Jurkat, Clone E6-1 (cell line): ENCODE results near the gene ISYNA1.

Experiments
- DNase-seq: peaks from one replicate; pipeline ENCODE4 v3.0.0-alpha.2; 2011; ENCODE audit warnings: low read depth, low spot score
- H3K4me3 ChIP-seq: 2 replicates; pipeline ENCODE4 v1.5.1; 2011; ENCODE audit warnings: mild to moderate bottlenecking, low read length, control low read depth, moderate library complexity

Gene ISYNA1

GRCh38 chr19:18435178-18435841 lies 2.6 kb downstream of the ISYNA1 start:
- no peak overlapping the region for H3K4me3 ChIP-seq
- no peak for DNase-seq

- no peak for DNase-seq
- no peak overlapping the region for H3K4me3 ChIP-seq
These were observed 3.3 kb downstream of the ISYNA1 start for GRCh38 chr19:18434411-18435175.

- H3K4me3 ChIP-seq, result no peak overlapping the region
- no peak for DNase-seq
These were observed 4.1 kb downstream of the ISYNA1 start for GRCh38 chr19:18433735-18434398.

GRCh38 chr19:18433015-18433691 lies 4.8 kb downstream of the ISYNA1 start:
- no peak overlapping the region for H3K4me3 ChIP-seq
- no peak for DNase-seq

GRCh38 chr19:18432275-18433014 lies 5.5 kb downstream of the ISYNA1 start:
- no peak overlapping the region for H3K4me3 ChIP-seq
- no peak for DNase-seq

GRCh38 chr19:18431351-18432197 lies 6.4 kb downstream of the ISYNA1 start:
- H3K4me3 ChIP-seq, result no peak overlapping the region
- no peak for DNase-seq

- H3K4me3 ChIP-seq, result no peak overlapping the region
- DNase-seq, result no peak
These were observed 7.4 kb downstream of the ISYNA1 start for GRCh38 chr19:18430417-18431144.

GRCh38 chr19:18429717-18430416 lies 8.1 kb downstream of the ISYNA1 start:
- peak overlapping the region; percentile 39 for H3K4me3 ChIP-seq
- DNase-seq, result no peak

- peak; percentile 80 for DNase-seq
These were observed 8.9 kb downstream of the ISYNA1 start for GRCh38 chr19:18428787-18429674.

GRCh38 chr19:18428173-18428786 lies 9.7 kb downstream of the ISYNA1 start:
- no peak for DNase-seq
- H3K4me3 ChIP-seq, result peak overlapping the region; percentile 39; the same call in 1 of the 2 replicates

More at GRCh38 chr19:18428787-18429674, 8.9 kb downstream of the ISYNA1 start:
- peak overlapping the region; percentile 39 for H3K4me3 ChIP-seq

GRCh38 chr19:18427743-18428113 lies 10.2 kb downstream of the ISYNA1 start:
- H3K4me3 ChIP-seq, result no peak overlapping the region
- DNase-seq, result no peak

- DNase-seq, result no peak
- H3K4me3 ChIP-seq, result no peak overlapping the region
These were observed 10.7 kb downstream of the ISYNA1 start for GRCh38 chr19:18427080-18427742.

- DNase-seq, result no peak
- no peak overlapping the region for H3K4me3 ChIP-seq
These were observed 11.5 kb downstream of the ISYNA1 start for GRCh38 chr19:18426416-18426767.

- H3K4me3 ChIP-seq, result no peak overlapping the region
- no peak for DNase-seq
These were observed 12.2 kb downstream of the ISYNA1 start for GRCh38 chr19:18425515-18426415.
